Urinary bladder (tissue), 4 donors: ENCODE measurements around the gene BCR. TPM values are rescaled to one million over a fixed set of nuclear protein-coding genes. Genes with fewer than 3 reads are reported as not detected.

Experiments
- DNase-seq: peaks from one replicate; pipeline ENCODE4 v3.0.0-alpha.2; 2015; ENCODE audit errors: extremely low spot score
- H3K27ac ChIP-seq: one replicate; pipeline ENCODE4 v1.5.1; 2013; ENCODE audit warnings: low read depth, mild to moderate bottlenecking, moderate library complexity
- H3K36me3 ChIP-seq: one replicate; pipeline ENCODE4 v1.6.1; 2013; ENCODE audit warnings: mild to moderate bottlenecking, moderate library complexity; ENCODE audit not compliant: insufficient read depth
- H3K4me1 ChIP-seq: one replicate; pipeline ENCODE4 v1.6.1; 2013; ENCODE audit warnings: mild to moderate bottlenecking, moderate library complexity; ENCODE audit not compliant: insufficient read depth
- H3K4me3 ChIP-seq: one replicate; pipeline ENCODE4 v1.5.1; 2013; ENCODE audit warnings: low read depth, low read length
- WGBS: extraction: QIAGEN DNeasy Blood & Tissue Kit; methylation state at CpG from one replicate; pipeline ENCODE4 v1.1.7; 2013; 5-methylcytosine and 5-hydroxymethylcytosine counted together
- polyA plus RNA-seq: library from polyadenylated mRNA; stranded (reverse); fragments of 200-250 nt; gene quantifications from one replicate; pipeline ENCODE4 v1.2.3, GENCODE V29; 2013
- total RNA-seq: library from RNA; depleted of rRNA; stranded (reverse); fragments of >200 nt; gene quantifications from one replicate; pipeline ENCODE4 v1.2.3, GENCODE V29; 2014
- donor health status: healthy with polysubstance abuse.
- donor health status: healthy.

Gene BCR
- total and polyA plus RNA-seq, 2 donors: 14.1 to 35.0 TPM

DNA sequence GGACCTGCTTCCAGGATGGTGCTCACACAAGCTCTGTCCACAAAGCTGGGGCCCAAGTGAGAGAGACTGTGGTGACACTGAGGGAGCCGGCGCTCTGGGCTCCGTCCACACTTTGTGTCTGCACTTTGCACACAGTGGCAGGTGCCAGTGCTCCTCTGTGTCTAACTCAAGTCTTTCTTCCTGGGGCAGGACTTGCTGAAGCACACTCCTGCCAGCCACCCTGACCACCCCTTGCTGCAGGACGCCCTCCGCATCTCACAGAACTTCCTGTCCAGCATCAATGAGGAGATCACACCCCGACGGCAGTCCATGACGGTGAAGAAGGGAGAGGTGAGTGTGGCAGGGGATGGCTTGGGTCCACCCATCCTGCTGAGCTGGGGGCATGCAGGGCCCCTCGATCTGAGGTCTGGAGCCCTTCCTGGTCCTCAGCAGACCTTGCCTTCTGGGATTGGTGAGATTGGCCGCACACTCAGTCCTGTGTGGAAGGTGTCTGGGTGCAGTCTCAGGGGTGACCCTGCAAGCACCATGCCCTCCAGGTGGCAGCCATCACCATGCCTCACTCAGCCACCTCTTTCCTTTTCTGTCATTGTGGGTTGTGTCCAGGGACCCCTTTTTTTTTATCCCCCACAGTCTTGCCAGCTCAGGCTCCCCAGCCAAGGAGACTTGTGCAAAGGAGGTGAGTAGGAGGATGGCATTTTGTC is 93.3 kb downstream of the BCR start:
- peaks cover 2% of the 10 kb centered on the region for H3K36me3 ChIP-seq
- DNase-seq: no peak

DNA sequence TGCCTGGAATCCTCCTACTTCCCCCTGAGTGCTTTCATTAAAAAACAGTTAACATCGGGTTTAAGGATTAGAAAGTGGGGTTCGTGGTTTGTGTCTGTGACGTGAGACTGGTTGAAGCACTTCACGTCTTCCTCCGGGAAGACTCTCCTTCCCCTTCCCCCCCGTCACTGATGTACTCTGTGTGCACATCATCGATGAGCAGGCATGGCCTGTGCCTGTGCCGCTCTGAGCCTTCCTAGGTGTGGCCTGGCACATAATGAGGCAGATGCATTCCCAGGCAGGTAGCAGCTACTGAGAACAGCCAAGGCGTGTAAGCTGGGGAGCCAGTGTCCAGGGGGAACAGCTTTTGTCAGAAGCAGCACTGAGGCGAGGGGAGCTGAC is 93.8 kb downstream of the BCR start:
- WGBS: 91% methylated on average over 10 of the region's 10 CpGs
- no peak overlapping the region for H3K4me3 ChIP-seq
- DNase-seq: no peak
- peaks cover 2% of the 10 kb centered on the region for H3K36me3 ChIP-seq
- no peak overlapping the region for H3K27ac ChIP-seq
- no peaks in the 10 kb centered on the region for H3K4me1 ChIP-seq

More for the DNA sequence above, 93.3 kb downstream of the BCR start:
- no peak overlapping the region for H3K4me3 ChIP-seq
- no peak overlapping the region for H3K27ac ChIP-seq
- 93% methylated on average over 10 of the region's 10 CpGs for WGBS
- H3K4me1 ChIP-seq: no peaks in the 10 kb centered on the region

DNA sequence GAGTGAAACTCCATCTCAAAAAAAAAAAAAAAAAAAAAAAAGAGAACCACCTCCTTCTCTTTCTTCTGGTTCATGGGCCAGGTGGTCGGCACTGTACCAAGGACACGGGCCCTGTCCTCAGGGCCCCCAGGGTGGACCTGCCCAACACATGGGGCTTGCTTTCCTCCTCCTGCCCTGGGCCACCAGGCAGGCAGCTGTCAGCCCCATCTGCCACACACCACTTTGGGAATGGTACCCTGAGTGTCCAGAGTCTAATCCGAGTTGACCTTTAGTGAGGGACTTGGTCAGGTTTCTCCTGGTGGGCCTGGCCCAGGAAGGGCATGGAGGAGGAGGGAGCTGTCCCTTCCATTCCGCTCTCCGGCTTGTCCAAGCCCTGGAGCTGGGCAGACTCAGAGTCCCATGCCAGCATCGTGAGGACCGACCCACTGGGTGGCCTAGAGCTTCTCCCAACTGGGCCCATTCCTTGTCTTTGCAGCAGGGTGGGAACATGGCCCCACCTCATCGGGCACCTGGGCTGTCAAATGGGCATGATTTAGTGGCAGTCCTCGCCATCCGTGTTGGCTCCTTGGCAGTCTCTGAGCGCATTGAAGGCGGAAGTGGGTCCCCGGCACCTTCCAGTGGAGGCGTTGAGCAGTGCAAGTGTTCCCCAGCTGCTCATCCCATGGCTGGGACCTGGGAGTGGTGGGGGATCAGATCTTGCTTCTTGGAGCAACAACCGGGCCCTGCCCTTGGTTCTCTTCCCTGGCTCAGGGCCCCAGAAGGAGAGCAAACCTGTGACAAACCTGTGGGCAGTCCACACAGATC is 94.8 kb downstream of the BCR start:
- Histone ChIP-seq H3K36me3 (peaks cover 2% of the 10 kb centered on the region), H3K4me3 (no peak overlapping the region), H3K4me1 (no peaks in the 10 kb centered on the region), H3K27ac (no peak overlapping the region)
- WGBS: 95% methylated on average over 15 of the region's 15 CpGs
- DNase-seq: no peak

DNA sequence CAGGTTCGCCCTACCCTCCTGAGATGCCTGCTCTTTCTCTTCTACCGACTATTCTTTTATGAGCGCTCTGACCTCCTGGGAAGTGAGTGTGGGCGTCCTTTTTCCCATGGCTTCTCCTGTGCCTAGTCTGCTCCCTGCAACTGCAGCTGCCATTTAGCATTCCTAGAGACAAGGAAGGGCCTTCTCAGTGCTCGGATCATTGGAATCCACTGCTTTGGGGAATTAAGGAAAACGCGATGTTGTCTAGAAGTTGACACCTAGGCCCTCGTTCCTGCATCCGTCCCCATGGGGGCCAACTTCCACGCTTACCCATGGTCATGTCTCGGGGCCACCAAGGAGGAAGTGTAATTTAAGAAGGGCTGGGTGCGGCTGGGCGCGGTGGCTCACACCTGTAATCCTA is 95.4 kb downstream of the BCR start:
- Histone ChIP-seq H3K36me3 (peaks cover 2% of the 10 kb centered on the region), H3K4me3 (no peak overlapping the region), H3K4me1 (no peaks in the 10 kb centered on the region), H3K27ac (no peak overlapping the region)
- no peak for DNase-seq
- 94% methylated on average over 14 of the region's 14 CpGs for WGBS

DNA sequence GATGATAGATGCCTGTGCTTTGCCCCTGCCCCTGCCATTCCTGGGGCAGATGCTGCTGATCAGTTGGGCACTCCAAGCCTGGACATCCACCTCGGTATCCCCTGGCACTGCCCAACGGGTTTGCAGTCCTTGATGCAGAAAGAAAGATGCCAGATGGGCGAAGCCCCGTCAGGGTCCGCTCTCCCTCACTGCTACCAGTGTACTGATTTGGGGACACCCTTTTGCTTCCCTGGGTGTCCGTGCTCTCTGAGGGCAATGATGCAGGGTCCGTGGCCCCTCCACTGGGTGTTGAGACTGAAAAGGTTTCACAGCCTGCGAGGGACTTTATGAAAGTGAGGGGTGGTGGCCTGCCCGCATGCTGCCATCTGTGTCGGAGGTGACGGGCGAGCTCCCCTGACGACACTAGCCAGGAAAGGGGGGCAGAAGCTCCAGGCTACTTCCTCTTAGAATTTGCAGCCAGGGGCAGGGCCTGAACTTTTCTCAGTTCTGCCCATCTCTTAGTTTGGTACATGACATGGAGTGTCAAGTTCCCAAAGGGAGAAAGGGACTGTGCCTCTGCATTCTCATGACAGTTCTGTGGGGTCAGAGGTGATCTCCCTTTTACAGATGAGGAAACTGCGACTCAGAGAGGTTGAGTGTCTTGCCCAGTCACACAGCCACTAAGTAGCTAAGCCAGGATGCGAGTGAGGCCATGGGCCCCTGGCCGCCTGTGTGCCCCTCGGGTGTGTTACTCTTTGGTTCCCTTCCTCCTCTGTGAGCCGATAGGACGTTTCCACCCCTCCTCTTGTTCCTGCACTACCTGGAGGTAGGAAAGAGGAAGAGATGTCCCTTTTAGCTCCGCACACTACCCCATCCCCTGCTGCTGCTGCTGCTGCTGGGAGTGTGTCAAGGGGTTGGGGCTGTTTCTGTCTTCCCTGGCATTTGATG is 96.6 kb downstream of the BCR start:
- 90% methylated on average over 20 of the region's 20 CpGs for WGBS

DNA sequence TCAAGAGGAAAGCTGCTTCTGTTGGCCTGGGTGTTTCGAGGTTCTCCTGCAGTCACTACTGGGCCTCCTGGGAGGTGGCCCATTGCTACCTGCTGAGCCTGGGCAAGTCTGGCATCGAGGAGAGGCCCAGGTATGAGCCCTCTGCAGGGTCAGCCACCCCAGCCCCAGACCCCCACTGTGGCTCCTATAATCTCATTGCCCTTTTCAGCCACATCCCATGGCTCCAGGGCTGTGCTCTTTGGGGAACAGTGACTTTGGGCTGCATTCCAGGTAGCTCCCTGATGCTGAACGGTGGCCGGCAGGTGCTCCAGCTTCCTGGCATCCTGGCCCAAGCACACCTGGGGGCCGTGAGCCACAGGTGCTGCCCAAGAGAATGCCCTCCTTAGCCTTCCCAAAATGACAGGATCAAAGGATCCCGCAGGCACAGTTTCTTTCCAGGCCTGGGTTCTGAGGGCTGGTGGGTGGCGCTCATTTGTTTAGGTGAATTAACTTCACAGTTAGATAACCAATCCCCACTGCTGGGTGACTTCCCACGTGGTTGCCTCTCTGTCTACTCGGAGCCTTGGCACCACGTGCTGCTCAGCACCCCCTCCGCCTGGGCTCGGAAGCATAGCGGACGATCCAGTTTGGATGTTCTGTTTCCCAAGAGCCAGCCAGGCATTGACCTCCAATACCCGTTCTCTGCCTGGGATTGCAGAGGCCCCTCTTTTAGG is 97.4 kb downstream of the BCR start:
- Histone ChIP-seq H3K4me1 (no peaks in the 10 kb centered on the region), H3K36me3 (peaks cover 2% of the 10 kb centered on the region), H3K4me3 (no peak overlapping the region), H3K27ac (no peak overlapping the region)
- DNase-seq: no peak
- 92% methylated on average over 15 of the region's 15 CpGs for WGBS

More for the DNA sequence above, 96.6 kb downstream of the BCR start:
- Histone ChIP-seq H3K4me1 (no peaks in the 10 kb centered on the region), H3K27ac (no peak overlapping the region), H3K4me3 (no peak overlapping the region), H3K36me3 (peaks cover 2% of the 10 kb centered on the region)
- no peak for DNase-seq

DNA sequence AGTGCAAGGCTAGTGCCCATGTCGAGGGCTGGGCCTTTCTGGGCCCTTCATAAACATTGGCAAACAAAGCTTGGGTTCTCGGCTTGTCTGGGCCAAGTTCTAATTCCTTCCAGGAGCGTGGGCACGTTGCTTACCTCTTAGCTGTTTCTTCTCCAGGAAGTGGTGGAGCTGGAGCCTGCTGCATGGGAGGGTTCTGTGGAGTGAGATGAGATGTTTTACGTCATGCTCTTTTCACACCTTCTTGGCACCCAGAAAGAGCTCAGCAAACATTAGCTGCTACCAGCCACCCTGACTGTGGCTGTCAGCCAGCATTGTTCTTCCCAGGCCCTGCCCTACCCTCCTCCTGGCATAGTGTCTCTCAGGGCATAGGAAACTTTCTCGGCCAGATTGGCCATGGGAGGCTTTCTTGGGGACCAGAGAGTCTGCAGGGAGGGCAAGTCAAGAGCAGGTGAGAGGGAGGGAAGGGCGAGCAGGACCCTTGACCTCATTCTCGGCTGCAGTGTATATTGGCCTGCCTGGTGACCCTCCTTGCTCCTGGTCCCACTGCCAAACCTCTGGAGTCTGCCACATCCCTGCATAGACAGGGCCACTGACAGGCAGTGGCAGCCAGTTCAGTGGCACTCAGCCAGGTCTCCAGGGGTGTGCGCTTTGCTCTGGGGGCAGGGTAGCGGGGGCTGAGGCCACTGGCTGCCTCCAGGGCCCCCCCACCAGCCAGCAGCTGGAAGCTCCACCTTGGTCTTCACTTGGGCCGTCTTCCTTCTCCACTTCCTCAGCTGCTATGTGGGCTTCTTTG is 98.8 kb downstream of the BCR start:
- H3K36me3 ChIP-seq: peaks cover 2% of the 10 kb centered on the region
- H3K27ac ChIP-seq: no peak overlapping the region
- H3K4me3 ChIP-seq: no peak overlapping the region
- H3K4me1 ChIP-seq: no peaks in the 10 kb centered on the region
- no peak for DNase-seq
- 69% methylated on average over 11 of the region's 11 CpGs for WGBS

DNA sequence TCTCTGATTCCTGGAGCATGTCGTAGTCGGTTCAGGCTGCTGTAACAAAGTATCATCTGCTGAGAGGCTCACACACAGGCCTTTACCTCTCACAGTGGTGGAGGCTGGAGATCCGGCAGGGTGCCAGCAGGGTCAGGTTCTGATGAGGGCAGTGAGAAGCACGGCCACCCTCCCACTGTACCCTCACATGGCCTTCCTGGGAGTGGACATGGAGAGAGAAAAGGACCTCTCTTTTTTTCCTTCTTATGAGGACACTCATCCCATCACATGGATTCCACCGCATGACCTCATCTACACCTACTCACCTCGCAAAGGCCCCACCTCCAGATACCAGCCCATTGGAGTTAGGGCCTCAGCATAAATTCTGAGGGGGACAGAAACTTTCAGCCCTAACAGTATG is 99.5 kb downstream of the BCR start:
- 84% methylated on average over 6 of the region's 6 CpGs for WGBS
- H3K4me1 ChIP-seq: no peaks in the 10 kb centered on the region
- peaks cover 2% of the 10 kb centered on the region for H3K36me3 ChIP-seq
- no peak overlapping the region for H3K4me3 ChIP-seq
- no peak overlapping the region for H3K27ac ChIP-seq
- no peak for DNase-seq

DNA sequence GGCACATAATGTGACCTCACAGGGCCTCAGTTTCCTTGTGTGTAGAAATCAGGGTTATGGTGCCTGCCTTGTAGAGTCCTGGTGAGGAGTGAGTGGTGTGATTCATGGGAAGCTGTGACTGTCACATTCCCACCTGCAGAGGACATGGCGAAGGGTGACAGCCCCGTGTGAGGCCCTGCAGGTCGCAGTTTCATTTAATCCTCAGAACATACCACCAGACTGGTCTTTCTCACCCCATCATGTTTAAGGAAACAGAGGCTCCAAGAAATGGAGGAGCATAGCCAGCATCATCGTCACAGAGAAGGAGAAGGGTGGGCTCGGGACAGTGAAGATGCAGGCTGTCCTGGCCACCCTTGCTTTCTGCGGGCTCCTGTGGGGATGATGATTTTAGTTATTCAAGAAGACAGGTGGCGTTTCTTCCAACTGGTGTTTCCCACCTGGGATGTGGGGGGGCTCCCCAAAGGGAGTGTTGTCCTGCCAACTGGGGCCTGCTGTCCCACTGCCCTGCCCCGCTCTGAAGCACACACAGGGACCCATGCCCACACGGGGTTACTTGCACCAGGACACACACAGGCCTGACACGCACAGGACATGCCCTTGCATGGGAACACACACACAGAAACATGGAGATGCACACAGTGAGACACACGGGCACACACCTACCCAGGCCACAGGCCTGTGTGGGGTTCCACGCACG is 100.2 kb downstream of the BCR start:
- DNase-seq: no peak
- Histone ChIP-seq H3K4me1 (no peaks in the 10 kb centered on the region), H3K36me3 (peaks cover 2% of the 10 kb centered on the region), H3K27ac (no peak overlapping the region), H3K4me3 (no peak overlapping the region)
- WGBS: 92% methylated on average over 13 of the region's 13 CpGs

DNA sequence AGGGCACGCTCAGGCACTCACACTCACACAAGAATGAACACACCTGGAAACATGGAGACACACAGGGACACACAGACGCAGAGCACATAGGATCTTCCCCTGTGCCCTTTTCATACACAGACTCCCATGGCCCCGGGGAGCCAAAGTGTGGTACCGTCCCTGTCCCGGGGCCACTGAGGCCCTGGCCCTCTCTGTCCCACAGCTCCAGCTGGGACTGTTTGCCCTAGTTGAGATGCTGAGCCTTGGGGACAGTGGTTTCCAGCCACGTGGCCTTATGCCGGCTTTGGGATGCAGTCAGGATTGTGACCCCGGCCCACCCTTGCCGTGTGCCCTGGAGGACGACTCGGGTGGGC is 100.7 kb downstream of the BCR start:
- 90% methylated on average over 11 of the region's 11 CpGs for WGBS
- Histone ChIP-seq H3K27ac (no peak overlapping the region), H3K4me1 (no peaks in the 10 kb centered on the region), H3K4me3 (no peak overlapping the region), H3K36me3 (no peaks in the 10 kb centered on the region)
- DNase-seq: no peak

DNA sequence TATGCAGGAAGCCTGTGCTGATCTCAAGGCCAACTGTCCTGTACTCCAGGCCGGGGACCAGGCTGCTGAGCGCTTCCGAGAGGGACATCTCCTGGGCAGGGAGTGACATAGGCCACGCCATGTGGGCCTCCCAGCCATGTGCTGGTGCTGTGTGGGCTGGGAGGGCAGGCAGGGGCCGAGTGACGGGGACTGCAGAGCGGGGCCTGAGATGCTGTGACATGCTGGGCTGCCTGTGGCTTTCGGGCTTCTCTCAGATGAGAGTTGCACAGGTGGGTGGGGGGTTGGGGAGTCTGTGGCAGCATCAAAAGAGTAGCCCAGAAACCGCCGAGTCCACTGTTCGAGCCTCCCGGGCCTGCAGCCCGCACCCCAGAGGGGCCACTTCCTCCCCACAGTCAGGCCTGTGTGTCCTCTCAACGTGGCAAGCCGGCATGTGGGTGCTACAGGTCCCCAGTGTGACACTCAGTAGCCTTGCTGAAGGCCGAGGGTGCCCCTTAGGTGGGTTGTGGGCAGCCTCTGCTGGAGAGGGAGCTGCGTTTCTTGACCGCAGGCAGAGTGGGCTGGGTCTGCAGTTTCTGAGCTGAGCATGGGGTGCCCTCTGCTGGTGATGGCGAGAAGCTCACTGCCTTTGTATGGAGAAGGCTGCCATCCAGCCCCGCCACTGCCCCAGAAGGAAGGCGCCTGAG is 101.2 kb downstream of the BCR start:
- H3K4me1 ChIP-seq: no peaks in the 10 kb centered on the region
- no peak overlapping the region for H3K27ac ChIP-seq
- peak; percentile 59 for DNase-seq
- H3K4me3 ChIP-seq: no peak overlapping the region
- H3K36me3 ChIP-seq: no peaks in the 10 kb centered on the region
- 51% methylated on average over 21 of the region's 21 CpGs for WGBS

DNA sequence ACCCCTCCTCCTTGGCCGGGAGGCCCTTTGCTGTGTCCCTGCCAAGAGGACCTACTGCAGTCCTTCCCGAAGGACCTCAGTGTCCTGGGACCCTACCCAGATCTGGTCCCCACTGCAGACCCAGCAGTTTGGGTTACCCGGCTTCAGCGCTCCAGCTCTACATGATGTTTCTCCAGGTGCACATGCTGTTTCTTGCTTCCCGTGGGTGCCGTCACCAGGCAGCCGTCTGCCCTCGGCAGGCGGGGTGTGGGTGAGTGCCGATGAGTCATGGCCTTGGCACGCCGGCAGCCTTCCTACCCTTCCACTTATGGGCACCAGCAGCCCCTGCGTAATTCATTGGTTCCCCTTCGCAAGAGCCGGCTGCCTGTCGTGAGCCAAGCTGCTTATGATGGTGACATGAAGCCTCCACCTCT is 101.8 kb downstream of the BCR start:
- WGBS: 46% methylated on average over 16 of the region's 16 CpGs
- DNase-seq: no peak
- Histone ChIP-seq H3K36me3 (no peaks in the 10 kb centered on the region), H3K4me3 (no peak overlapping the region), H3K4me1 (no peaks in the 10 kb centered on the region), H3K27ac (no peak overlapping the region)
